MM.1S (cell line): ENCODE measurements around the gene C17orf75.

Source experiments
- DNase-seq: peaks from one replicate; pipeline ENCODE4 v3.0.0-alpha.2; 2015
- H2AFZ ChIP-seq: fragments of 300-600 bp; sonication (generic); 2 replicates; pipeline ENCODE4 v1.6.0; 2016; ENCODE audit warnings: antibody characterized with exemption, low read length
- H3F3A ChIP-seq: fragments of 300-600 bp; sonication (generic); 2 replicates; pipeline ENCODE4 v1.6.1; 2016; ENCODE audit warnings: mild to moderate bottlenecking, antibody characterized with exemption, low read length, moderate library complexity, mixed read lengths; ENCODE audit not compliant: insufficient read depth
- H3K27ac ChIP-seq: fragments of 300-600 bp; sonication (generic); 2 replicates; pipeline ENCODE4 v1.5.1; 2016; ENCODE audit warnings: mild to moderate bottlenecking, low read length
- H3K27me3 ChIP-seq: fragments of 300-600 bp; sonication (generic); replicated peaks from 2 replicates; pipeline ENCODE4 v1.6.0; 2016; ENCODE audit warnings: low read length; ENCODE audit not compliant: insufficient read depth
- H3K36me3 ChIP-seq: fragments of 300-600 bp; sonication (generic); replicated peaks from 2 replicates; pipeline ENCODE4 v1.6.1; 2016; ENCODE audit warnings: mild to moderate bottlenecking, low read length, mixed read lengths; ENCODE audit not compliant: insufficient read depth
- H3K4me1 ChIP-seq: fragments of 300-600 bp; sonication (generic); 2 replicates; pipeline ENCODE4 v1.6.1; 2016; ENCODE audit warnings: low read length, mixed read lengths
- H3K4me2 ChIP-seq: fragments of 300-600 bp; sonication (generic); 2 replicates; pipeline ENCODE4 v1.6.0; 2016; ENCODE audit warnings: low read depth, low read length
- H3K4me3 ChIP-seq: fragments of 300-600 bp; sonication (generic); 2 replicates; pipeline ENCODE4 v1.5.1; 2016; ENCODE audit warnings: low read length, mixed read lengths
- H3K79me2 ChIP-seq: fragments of 300-600 bp; sonication (generic); 2 replicates; pipeline ENCODE4 v1.6.1; 2016; ENCODE audit warnings: mixed run types, low read length, mixed read lengths
- H3K9ac ChIP-seq: fragments of 300-600 bp; sonication (generic); 2 replicates; pipeline ENCODE4 v1.6.1; 2016; ENCODE audit warnings: low read length, mixed read lengths
- H3K9me2 ChIP-seq: fragments of 300-600 bp; sonication (generic); replicated peaks from 2 replicates; pipeline ENCODE4 v1.6.1; 2016; ENCODE audit warnings: mild to moderate bottlenecking, low read length, mixed read lengths; ENCODE audit not compliant: insufficient read depth
- H3K9me3 ChIP-seq: fragments of 300-600 bp; sonication (generic); replicated peaks from 2 replicates; pipeline ENCODE4 v1.6.1; 2016; ENCODE audit warnings: mild to moderate bottlenecking, low read length, mixed read lengths; ENCODE audit not compliant: insufficient read depth
- H4K20me1 ChIP-seq: fragments of 300-600 bp; sonication (generic); 2 replicates; pipeline ENCODE4 v1.6.1; 2016; ENCODE audit warnings: mild to moderate bottlenecking, low read length, moderate library complexity, mixed read lengths; ENCODE audit not compliant: insufficient read depth
- CTCF ChIP-seq: fragments of 300-600 bp; sonication (generic); IDR thresholded peaks from 2 replicates; pipeline ENCODE4 v1.5.1; 2016; ENCODE audit warnings: antibody characterized with exemption, low read length, mixed read lengths
- EZH2 ChIP-seq: fragments of 300-600 bp; sonication (generic); optimal IDR thresholded peaks from 2 replicates; pipeline ENCODE3; 2017; ENCODE audit warnings: low read depth, mild to moderate bottlenecking, antibody characterized with exemption, low read length, mixed read lengths
- EZH2phosphoT487 ChIP-seq: fragments of 300-600 bp; sonication (generic); IDR thresholded peaks from 2 replicates; pipeline ENCODE4 v1.6.1; 2018; ENCODE audit warnings: antibody characterized with exemption, low read length

C17orf75 gene

DNA sequence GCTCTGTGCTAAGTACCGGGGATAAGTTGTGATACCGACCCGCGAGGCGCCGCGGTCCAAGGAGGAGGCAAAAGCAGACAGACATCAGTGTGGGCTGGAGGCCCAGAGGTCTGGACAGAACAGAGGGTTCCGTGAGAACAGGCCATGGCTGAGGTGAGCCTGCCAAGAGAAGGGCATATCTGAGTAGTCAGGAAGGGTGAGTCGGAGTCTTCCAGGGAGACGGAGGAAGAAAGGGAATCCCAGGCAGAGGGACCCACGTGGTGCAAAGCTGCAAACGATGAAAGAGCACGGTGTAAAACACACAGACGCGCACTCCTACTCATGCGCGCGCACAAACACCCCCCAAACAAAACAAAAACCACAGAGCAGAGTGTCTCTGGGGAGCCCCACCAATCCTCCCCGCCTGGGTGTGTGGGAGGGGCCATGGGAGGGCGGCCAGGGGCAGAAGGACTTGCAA is 58.2 kb downstream of the C17orf75 start:
- Histone ChIP-seq H3K36me3 (no peaks in the 10 kb centered on the region), H4K20me1 (no peaks in the 10 kb centered on the region), H3K4me1 (no peaks in the 10 kb centered on the region), H3F3A (no peaks in the 10 kb centered on the region), H3K4me3 (no peak overlapping the region), H3K27ac (no peak overlapping the region), H3K9ac (no peak overlapping the region), H3K9me2 (no peaks in the 10 kb centered on the region), H3K79me2 (no peaks in the 10 kb centered on the region), H2AFZ (no peak overlapping the region), H3K27me3 (no peaks in the 10 kb centered on the region), H3K9me3 (no peaks in the 10 kb centered on the region), H3K4me2 (no peak overlapping the region)
- DNase-seq = no peak
- TF ChIP-seq EZH2phosphoT487 = no peak
- TF ChIP-seq EZH2 = no peak
- TF ChIP-seq CTCF = no peak

DNA sequence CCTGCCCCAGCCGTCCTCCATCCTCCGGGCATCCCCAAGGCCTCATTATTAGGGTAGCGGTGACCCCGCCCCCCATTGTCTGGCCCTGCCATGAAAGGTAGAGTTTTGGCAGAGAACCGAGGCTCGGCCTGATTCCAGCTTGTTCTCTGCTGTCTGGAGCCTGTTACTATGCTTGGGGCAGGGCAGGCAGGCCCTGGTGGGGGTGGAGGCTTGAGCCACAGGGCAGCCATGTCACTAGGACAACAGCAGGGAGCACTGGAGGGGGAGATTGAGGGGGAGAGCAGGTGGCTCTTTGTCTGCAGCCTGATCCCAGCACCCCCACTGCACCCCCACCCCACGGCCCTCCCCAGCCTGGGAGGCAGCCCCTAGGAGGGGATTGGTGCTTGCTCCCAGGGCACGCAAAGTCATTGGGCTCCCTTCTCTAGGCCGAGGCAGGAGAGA is 60.9 kb downstream of the C17orf75 start:
- H3K4me3 ChIP-seq = no peak overlapping the region
- H3K9me3 ChIP-seq = no peaks in the 10 kb centered on the region
- no peak overlapping the region for H3K27ac ChIP-seq
- no peak overlapping the region for H3K9ac ChIP-seq
- H4K20me1 ChIP-seq = no peaks in the 10 kb centered on the region
- no peaks in the 10 kb centered on the region for H3K4me1 ChIP-seq
- TF ChIP-seq CTCF = no peak
- no peak for TF ChIP-seq EZH2phosphoT487
- TF ChIP-seq EZH2 = no peak
- H3K9me2 ChIP-seq = no peaks in the 10 kb centered on the region
- DNase-seq = no peak
- no peak overlapping the region for H2AFZ ChIP-seq
- no peaks in the 10 kb centered on the region for H3F3A ChIP-seq
- no peaks in the 10 kb centered on the region for H3K36me3 ChIP-seq
- H3K27me3 ChIP-seq = no peaks in the 10 kb centered on the region
- no peaks in the 10 kb centered on the region for H3K79me2 ChIP-seq
- no peak overlapping the region for H3K4me2 ChIP-seq

GRCh38 chr17:32279891-32280716 is 61.9 kb downstream of the C17orf75 start:
- Histone ChIP-seq H3K9me3 (no peaks in the 10 kb centered on the region), H4K20me1 (no peaks in the 10 kb centered on the region), H2AFZ (no peak overlapping the region), H3K9ac (no peak overlapping the region), H3K27me3 (no peaks in the 10 kb centered on the region), H3K4me2 (no peak overlapping the region), H3K27ac (no peak overlapping the region), H3K36me3 (no peaks in the 10 kb centered on the region), H3F3A (no peaks in the 10 kb centered on the region), H3K4me1 (no peaks in the 10 kb centered on the region), H3K9me2 (no peaks in the 10 kb centered on the region), H3K79me2 (no peaks in the 10 kb centered on the region), H3K4me3 (no peak overlapping the region)
- no peak for DNase-seq
- no peak for TF ChIP-seq EZH2phosphoT487
- no peak for TF ChIP-seq CTCF
- TF ChIP-seq EZH2 = no peak
